IPS-18c (cell line): ENCODE data around the gene BRME1.
A peak's percentile ranks its signal among the peaks of the same experiment; 100 is the strongest.

Source experiments
- H3K4me3 ChIP-seq: 2 replicates; pipeline ENCODE4 v1.7.0; 2013; ENCODE audit warnings: low read depth, mild to moderate bottlenecking, low read length, moderate library complexity; ENCODE audit not compliant: insufficient read depth
- H3K9me3 ChIP-seq: one replicate; pipeline ENCODE4 v1.6.1; 2013; ENCODE audit warnings: mild to moderate bottlenecking, low read length, moderate library complexity; ENCODE audit not compliant: control insufficient read depth, insufficient read depth

The BRME1 gene

GRCh38 chr19:13843104-13843921 is 62.6 kb downstream of the BRME1 start:
- H3K9me3 ChIP-seq: no peaks in the 10 kb centered on the region
- peak overlapping the region; percentile 80 for H3K4me3 ChIP-seq

- peak overlapping the region; percentile 80 for H3K4me3 ChIP-seq
- no peaks in the 10 kb centered on the region for H3K9me3 ChIP-seq
Measured at GRCh38 chr19:13842291-13843103, 63.4 kb downstream of the BRME1 start.

GRCh38 chr19:13841962-13842290 is 64.0 kb downstream of the BRME1 start:
- Histone ChIP-seq H3K4me3 (peak overlapping the region; percentile 80), H3K9me3 (no peaks in the 10 kb centered on the region)

- peak overlapping the region; percentile 80 for H3K4me3 ChIP-seq
- no peaks in the 10 kb centered on the region for H3K9me3 ChIP-seq
Measured at GRCh38 chr19:13841086-13841961, 64.6 kb downstream of the BRME1 start.

- Histone ChIP-seq H3K9me3 (no peaks in the 10 kb centered on the region), H3K4me3 (peak overlapping the region; percentile 20)
Measured at GRCh38 chr19:13840305-13841085, 65.4 kb downstream of the BRME1 start.

- no peaks in the 10 kb centered on the region for H3K9me3 ChIP-seq
- H3K4me3 ChIP-seq: peak overlapping the region; percentile 20; the same call in 1 of the 2 replicates
Measured at GRCh38 chr19:13839938-13840304, 66.0 kb downstream of the BRME1 start.

- H3K4me3 ChIP-seq: no peak overlapping the region
- no peaks in the 10 kb centered on the region for H3K9me3 ChIP-seq
Measured at GRCh38 chr19:13839130-13839937, 66.6 kb downstream of the BRME1 start.

- Histone ChIP-seq H3K4me3 (no peak overlapping the region), H3K9me3 (no peaks in the 10 kb centered on the region)
Measured at GRCh38 chr19:13838435-13839129, 67.3 kb downstream of the BRME1 start.

GRCh38 chr19:13835791-13836723 is 69.9 kb downstream of the BRME1 start:
- H3K9me3 ChIP-seq: no peaks in the 10 kb centered on the region
- no peak overlapping the region for H3K4me3 ChIP-seq

- Histone ChIP-seq H3K4me3 (no peak overlapping the region), H3K9me3 (no peaks in the 10 kb centered on the region)
Measured at GRCh38 chr19:13834244-13835069, 71.5 kb downstream of the BRME1 start.

- Histone ChIP-seq H3K4me3 (peak overlapping the region; percentile 34), H3K9me3 (no peaks in the 10 kb centered on the region)
Measured at GRCh38 chr19:13833330-13834243, 72.3 kb downstream of the BRME1 start.
